Fibroblast of mammary gland (primary cell): ENCODE results near the gene ZNF629.
A peak's percentile ranks its signal among the peaks of the same experiment; 100 is the strongest.

Experiments used
- DNase-seq: peaks from one replicate; pipeline ENCODE4 v3.0.0-alpha.2; 2010; ENCODE audit warnings: low read depth
- H3K4me3 ChIP-seq: 2 replicates; pipeline ENCODE4 v1.5.1; 2011; ENCODE audit warnings: low read depth, mild to moderate bottlenecking, low read length, moderate library complexity; ENCODE audit not compliant: control insufficient read depth
- CTCF ChIP-seq: conservative IDR thresholded peaks from 2 replicates; pipeline ENCODE4 v1.5.1; 2011; ENCODE audit warnings: low read depth, low read length, inconsistent platforms; ENCODE audit not compliant: control insufficient read depth, insufficient read depth

Gene ZNF629

GRCh38 chr16:30802936-30803335 lies 15.9 kb upstream of the ZNF629 start:
- DNase-seq, result no peak
- H3K4me3 ChIP-seq, result no peak overlapping the region
- TF ChIP-seq CTCF, result no peak

- no peak overlapping the region for H3K4me3 ChIP-seq
- TF ChIP-seq CTCF, result no peak
- DNase-seq, result no peak
These were observed 10.8 kb upstream of the ZNF629 start for GRCh38 chr16:30797670-30798309.

- no peak for TF ChIP-seq CTCF
- DNase-seq, result no peak
- no peak overlapping the region for H3K4me3 ChIP-seq
These were observed 7.6 kb upstream of the ZNF629 start for GRCh38 chr16:30794634-30795033.

GRCh38 chr16:30793508-30794069 lies 6.6 kb upstream of the ZNF629 start:
- H3K4me3 ChIP-seq, result no peak overlapping the region
- no peak for TF ChIP-seq CTCF
- DNase-seq, result no peak

- TF ChIP-seq CTCF, result no peak
- no peak for DNase-seq
- peak overlapping the region; percentile 94 for H3K4me3 ChIP-seq
These were observed 791 bp upstream of the ZNF629 start for GRCh38 chr16:30787613-30788378.

- DNase-seq, result peak; percentile 63
- no peak for TF ChIP-seq CTCF
- H3K4me3 ChIP-seq, result peak overlapping the region; percentile 94
These were observed 680 bp downstream of the ZNF629 start for GRCh38 chr16:30786115-30786935.
